ENCODE data around the gene FBXW2.
A peak's percentile ranks its signal among the peaks of the same experiment; 100 is the strongest.

The FBXW2 gene

GRCh38 chr9:120740132-120740531 lies 53.1 kb downstream of the FBXW2 start:
- DNase-seq, result no peak

GRCh38 chr9:120737416-120738165 lies 55.6 kb downstream of the FBXW2 start:
- no peak for DNase-seq

- no peak for DNase-seq
Observed at GRCh38 chr9:120736881-120737280, 56.3 kb downstream of the FBXW2 start.

- DNase-seq, result no peak
Observed at GRCh38 chr9:120735415-120736126, 57.6 kb downstream of the FBXW2 start.

- DNase-seq, result no peak
Observed at GRCh38 chr9:120734607-120735410, 58.4 kb downstream of the FBXW2 start.

- no peak for DNase-seq
Observed at GRCh38 chr9:120733190-120733589, 60.0 kb downstream of the FBXW2 start.

GRCh38 chr9:120730654-120731514 lies 62.3 kb downstream of the FBXW2 start:
- DNase-seq, result peak; percentile 77

GRCh38 chr9:120729791-120730241 lies 63.4 kb downstream of the FBXW2 start:
- peak; percentile 64 for DNase-seq

GRCh38 chr9:120726484-120726883 lies 66.7 kb downstream of the FBXW2 start:
- no peak for DNase-seq

- no peak for DNase-seq
Observed at GRCh38 chr9:120725907-120726306, 67.3 kb downstream of the FBXW2 start.

GRCh38 chr9:120724757-120725400 lies 68.3 kb downstream of the FBXW2 start:
- no peak for DNase-seq

GRCh38 chr9:120723565-120723964 lies 69.7 kb downstream of the FBXW2 start:
- no peak for DNase-seq

- no peak for DNase-seq
Observed at GRCh38 chr9:120720404-120720803, 72.8 kb downstream of the FBXW2 start.

GRCh38 chr9:120718316-120718715 lies 74.9 kb downstream of the FBXW2 start:
- no peak for DNase-seq

GRCh38 chr9:120717176-120717575 lies 76.0 kb downstream of the FBXW2 start:
- DNase-seq, result no peak

GRCh38 chr9:120716483-120716882 lies 76.7 kb downstream of the FBXW2 start:
- no peak for DNase-seq

- DNase-seq, result peak; percentile 84
Observed at GRCh38 chr9:120715389-120715924, 77.8 kb downstream of the FBXW2 start.

- DNase-seq, result no peak
Observed at GRCh38 chr9:120714846-120715388, 78.3 kb downstream of the FBXW2 start.

GRCh38 chr9:120714088-120714845 lies 78.9 kb downstream of the FBXW2 start, which contains the start of gene MEGF9:
TSS of gene MEGF9 (minus strand) at chr9:120714470. CDS start at chr9:120714358, 112 bp downstream.
- DNase-seq, result peak; percentile 98
